Stimulated activated CD8-positive, alpha-beta memory T cell treated with anti-CD3 and anti-CD28 coated beads, Interleukin-2, amount 100 ng/mL, for 48 hours (primary cell): ENCODE data around the gene NINL.
"Not testable (repeated sequence)": the region's sequence is repeated elsewhere in the genome, so short reads cannot be mapped to it uniquely, and the experiment has no call there.

Experiments used
- DNase-seq, 2 donors: peaks; one replicate each; pipeline ENCODE4 v3.0.0-alpha.2; 2020; ENCODE audit warnings: low read depth in 2 of 2

NINL gene

DNA sequence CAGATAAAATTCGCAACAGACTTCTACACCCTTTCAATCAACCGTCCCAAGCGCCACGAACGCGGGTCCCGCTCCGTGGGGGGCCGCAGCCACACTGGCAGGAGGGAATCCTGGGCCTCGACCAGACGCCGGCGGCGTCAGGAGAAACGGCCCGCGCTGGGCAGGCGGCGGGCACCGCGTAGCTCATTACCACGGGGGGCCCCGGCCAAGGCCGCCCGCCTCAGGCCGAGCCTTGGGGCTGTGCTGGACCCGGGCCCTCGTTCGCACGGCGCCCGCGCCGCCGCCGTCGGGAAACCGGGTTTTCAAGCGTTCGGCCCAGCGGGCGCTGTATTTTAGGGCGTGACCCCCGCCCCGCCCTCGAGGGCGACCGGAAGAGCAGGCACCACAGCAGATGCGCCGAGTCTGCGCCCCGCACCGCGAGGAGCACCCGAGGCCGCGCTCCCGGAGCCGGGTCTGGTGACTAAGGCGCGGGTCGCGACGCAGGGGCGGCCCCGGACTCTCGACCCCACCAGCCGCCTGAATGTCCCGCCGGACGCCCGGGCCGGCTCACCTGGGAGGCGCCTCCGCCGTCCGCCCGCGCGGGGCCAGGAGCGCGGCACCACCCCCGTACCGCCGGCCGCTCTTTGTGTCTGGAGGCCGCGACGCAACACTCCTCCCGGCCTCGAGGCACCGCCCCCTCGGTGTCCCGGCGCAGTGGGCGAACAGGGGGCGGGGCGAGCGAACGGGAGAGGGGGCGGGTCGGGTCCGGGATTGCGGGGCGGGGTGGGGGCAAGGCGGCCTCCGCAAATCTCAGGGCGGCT is at the start of gene NINL:
TSS of gene NINL (minus strand) at position 627 of the 800 bp plus-strand sequence. CDS start 58,944 bp downstream, outside the sequence.
- peak; percentile 36 to 44 for DNase-seq

DNA sequence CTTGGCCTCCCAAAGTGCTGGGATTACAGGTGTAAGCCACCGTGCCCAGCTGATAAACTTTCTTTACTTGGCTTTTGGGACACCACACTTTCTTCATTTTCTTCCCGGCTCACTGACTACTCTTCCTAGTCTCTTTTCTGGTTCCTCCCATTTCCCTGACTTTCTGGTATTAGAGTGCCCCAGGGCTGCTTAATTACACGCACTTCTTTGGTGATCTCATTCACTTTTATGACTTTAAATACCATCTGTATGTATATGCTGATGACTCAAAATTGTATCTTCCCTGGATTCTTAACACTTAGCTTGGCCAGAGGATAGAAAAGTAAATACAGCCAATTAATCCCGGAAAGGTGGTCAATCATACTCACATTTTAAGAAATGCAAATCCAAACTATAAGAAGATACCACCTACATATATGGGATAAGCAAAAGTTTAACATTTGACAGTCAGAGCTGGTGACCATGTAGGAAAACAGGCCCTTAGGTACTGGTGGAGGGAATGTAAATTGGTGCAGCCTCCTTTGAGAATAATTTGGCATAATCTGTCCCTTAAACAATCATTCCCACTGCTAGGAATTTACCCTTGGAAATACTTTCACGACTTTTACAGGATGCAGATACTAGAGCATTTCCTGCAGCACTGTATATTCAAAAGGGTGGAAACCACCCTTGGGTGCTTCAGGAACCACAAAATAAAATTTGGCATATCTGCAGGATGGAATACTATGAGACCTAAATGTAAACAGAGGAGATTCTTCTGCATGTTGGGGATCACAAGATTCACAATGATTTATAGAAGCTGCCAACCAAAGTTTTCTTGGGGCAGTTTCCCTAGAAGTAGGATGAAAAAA is 47.8 kb upstream of the NINL start:
- no peak for DNase-seq

GRCh38 chr20:25630615-25631014 is 45.3 kb upstream of the NINL start:
- not testable (repeated sequence) for DNase-seq

DNA sequence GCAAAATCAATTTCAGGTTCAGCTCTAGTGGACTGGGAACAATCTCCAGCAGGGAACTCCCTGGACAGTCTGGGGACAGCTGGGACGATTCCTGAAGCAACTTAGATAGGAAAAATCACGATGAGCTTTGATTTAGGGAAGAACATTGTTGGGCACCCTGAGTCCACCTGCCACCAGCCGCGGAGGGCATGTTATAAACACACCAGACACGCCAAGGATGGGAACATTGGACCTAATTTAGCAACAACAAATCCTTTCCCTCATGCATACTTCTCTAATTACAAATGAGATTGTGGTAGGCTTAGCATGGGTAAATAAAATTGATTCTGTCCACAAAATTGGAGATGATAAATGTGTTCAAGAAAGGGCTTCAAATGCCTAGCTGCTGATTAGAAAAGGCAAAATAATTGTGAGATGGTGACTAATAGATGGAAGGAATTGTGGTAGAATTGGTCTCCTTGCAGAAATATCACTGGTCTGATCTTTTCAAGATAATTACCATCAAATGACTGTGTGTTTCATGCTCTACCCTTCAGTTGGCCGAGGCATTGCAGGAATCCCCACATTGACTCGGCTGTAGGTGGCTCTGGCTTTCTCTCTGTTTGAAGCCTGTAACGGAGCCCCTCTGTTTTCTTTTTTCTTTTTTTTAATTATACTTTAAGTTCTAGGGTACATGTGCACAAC is 44.6 kb upstream of the NINL start:
- DNase-seq: no peak

DNA sequence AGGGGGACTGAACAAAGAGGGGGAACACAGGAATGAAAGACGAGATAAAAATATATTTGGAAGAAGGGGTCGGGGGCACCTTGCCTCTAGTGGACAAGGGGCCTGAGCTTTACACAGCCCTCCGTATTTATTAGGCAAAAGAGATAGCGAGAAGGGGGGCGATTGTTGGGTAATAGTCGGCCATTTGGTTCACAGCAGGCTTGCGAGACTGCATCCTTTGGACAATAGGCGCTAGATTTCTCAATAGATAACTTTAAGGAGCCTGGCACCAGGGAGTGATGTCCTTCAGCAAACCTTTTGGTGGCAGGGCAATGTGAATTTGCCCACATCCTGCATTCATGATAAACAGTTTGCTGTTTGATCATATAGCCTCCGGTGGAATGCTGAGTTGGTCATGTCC is 41.4 kb upstream of the NINL start:
- no peak for DNase-seq

GRCh38 chr20:25624500-25624939 is 39.2 kb upstream of the NINL start:
- DNase-seq: no peak

GRCh38 chr20:25623736-25624499 is 38.6 kb upstream of the NINL start, which contains the start of gene NANP:
NANP (minus strand) TSS chr20:25624014; CDS start chr20:25623948, 66 bp downstream.
- peak; percentile 84 to 86 for DNase-seq

GRCh38 chr20:25623225-25623735 is 37.9 kb upstream of the NINL start:
- DNase-seq: peak; percentile 5 to 22

DNA sequence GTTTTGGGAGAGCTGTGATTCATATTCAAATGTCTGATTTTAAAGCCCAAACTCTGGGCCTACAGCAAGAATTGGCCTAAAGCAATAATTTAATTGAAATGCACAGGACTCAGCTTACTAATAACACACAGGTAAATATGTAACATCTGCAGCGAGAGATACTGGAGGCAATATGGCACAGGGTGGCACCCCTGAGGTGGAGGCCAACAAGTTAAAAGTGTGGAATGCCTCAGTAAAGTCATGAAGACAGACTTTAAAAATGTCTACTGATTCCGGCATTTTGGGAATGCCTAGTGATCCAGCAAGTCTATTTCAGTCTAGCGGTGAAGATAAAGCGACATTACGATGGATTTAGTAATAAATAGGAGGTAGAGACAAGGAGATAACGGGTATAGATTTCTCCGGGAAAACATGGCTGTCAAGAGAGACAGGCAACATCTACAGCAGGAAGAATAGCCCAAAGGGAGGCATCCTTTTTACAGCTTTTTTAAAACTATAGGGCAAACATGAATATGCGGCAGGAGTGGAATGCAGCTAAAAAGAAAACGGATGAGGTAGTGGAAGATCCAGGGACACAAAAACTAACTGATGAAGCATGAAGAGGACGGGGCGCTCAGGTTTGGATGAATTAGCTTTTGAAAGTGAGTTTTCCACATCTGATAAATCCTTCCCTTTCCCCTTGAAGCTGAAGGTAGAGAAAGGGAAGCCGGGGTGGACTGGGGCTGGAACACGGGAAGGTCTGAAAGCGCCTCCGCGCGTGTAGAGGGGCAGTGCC is 37.3 kb upstream of the NINL start:
- DNase-seq: no peak

GRCh38 chr20:25622049-25622448 is 36.7 kb upstream of the NINL start:
- DNase-seq: no peak

DNA sequence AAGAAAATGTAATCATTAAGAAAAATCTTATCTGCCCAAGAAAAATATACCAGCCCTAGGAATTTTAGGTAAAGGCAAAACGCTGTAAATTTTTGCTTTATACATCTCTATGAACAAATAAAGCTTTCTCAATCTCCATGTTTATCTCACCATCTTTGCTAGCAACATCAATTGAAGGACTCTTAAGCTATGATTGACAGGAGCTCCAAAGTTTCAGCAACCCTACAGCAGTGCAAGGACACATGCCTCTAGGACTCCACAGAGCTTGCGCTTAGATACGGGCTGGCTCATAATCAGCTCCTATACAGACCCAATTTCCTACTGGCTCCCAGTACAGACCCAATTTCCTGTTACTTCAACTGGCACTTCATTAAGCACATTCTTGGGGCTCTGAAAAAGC is 34.2 kb upstream of the NINL start:
- no peak for DNase-seq

DNA sequence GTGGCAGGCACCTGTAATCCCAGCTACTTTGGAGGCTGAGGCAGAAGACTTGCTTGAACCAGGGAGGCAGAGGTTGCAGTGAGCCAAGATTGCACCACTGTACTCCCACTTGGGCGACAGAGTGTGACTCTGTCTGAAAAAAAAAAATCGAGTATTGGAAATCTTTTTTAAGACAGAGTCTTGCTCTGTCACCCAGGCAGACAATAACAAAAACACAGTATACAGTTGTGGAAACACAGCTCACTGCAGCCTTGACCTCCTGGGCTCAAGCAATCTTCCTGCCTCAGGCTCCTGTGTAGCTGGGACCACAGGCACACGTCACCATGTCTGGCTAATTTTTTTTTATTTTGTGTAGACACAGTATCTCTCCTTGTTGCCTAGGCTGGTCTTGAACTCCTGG is 23.4 kb upstream of the NINL start:
- DNase-seq: no peak

GRCh38 chr20:25606094-25606695 is 20.9 kb upstream of the NINL start:
- DNase-seq: no peak

GRCh38 chr20:25605148-25605547 is 19.8 kb upstream of the NINL start:
- no peak for DNase-seq

GRCh38 chr20:25604611-25605010 is 19.3 kb upstream of the NINL start:
- no peak for DNase-seq

DNA sequence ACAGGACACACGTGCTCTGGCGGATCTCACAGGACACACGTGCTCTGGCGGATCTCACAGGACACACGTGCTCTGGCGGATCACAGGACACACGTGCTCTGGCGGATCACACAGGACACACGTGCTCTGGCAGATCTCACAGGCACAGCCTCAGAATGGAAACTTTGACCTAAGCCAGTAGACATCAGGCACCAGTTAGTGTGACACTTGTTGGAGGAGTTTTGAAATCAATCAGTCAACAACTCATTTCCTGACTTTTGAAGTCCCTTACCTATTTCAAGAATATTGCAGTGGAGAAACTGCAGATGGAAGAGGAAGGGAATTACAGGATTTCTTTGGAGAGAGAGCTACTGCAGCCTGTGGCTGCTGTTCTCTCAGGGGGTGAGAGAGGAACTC is 17.6 kb upstream of the NINL start:
- not testable (repeated sequence) for DNase-seq

GRCh38 chr20:25602191-25602913 is 17.0 kb upstream of the NINL start:
- DNase-seq: not testable (repeated sequence)

DNA sequence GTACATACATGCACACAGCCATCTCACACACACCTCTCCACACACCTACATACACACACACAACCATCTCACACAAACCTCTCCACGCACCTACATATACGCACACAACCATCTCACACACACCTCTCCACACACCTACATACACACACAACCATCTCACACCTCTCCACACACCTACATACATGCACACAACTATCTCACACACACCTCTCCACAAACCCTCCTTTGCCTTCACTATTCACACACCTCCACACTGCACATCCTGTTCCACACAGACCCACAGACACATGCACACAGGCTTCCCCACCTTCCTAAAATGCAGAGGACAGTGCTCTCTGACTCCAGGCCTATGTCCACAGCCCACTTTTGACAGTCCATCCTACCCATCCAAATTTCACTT is 16.3 kb upstream of the NINL start:
- no peak for DNase-seq

DNA sequence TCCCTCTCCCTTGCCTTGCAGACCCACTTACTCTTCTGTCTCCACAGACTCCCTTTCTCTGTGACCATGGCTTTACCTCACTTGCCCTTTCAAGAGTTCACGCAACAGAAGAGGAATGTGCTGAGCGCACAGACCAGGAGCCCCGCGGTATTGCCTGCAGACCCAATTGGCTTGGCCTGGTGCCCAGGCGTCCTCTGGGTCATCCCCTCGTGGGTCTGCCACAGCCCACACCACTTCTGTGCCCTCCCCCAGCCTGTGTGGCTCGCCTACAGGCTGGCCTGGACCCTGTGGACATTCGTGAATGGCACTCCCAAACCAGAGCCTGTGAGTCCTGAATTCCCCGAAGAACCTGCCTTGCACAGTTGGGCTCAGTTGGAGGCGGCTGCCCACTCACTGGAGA is 15.3 kb upstream of the NINL start:
- DNase-seq: no peak
